Nephron (organoid): ENCODE measurements around the gene MTA1.

Experiments used
- H3K27ac Mint-ChIP-seq, 3 experiments: 2 replicates each; pipeline ENCODE4 v1.8.0; 2020; ENCODE audit warnings: mixed read lengths in 3 of 3, mild to moderate bottlenecking in 2 of 3, moderate library complexity in 1 of 3
- H3K27me3 Mint-ChIP-seq: 2 replicates; pipeline ENCODE4 v1.8.0; 2021; ENCODE audit warnings: low read depth, mild to moderate bottlenecking, moderate library complexity, mixed read lengths
- H3K36me3 Mint-ChIP-seq: 2 replicates; pipeline ENCODE4 v1.8.0; 2020; ENCODE audit warnings: low read depth, mixed read lengths
- H3K4me1 Mint-ChIP-seq: 2 replicates; pipeline ENCODE4 v1.8.0; 2020; ENCODE audit warnings: mixed read lengths
- H3K4me3 Mint-ChIP-seq, 3 experiments: 2 replicates each; pipeline ENCODE4 v1.8.0; 2020; ENCODE audit warnings: mild to moderate bottlenecking in 3 of 3, mixed read lengths in 3 of 3, moderate library complexity in 2 of 3
- H3K9me3 Mint-ChIP-seq: 2 replicates; pipeline ENCODE4 v1.8.0; 2020; ENCODE audit warnings: mixed read lengths
- CTCF ChIP-seq, 3 experiments: fragments of 200-600 bp; sonication (generic); IDR thresholded peaks; one replicate each; pipeline ENCODE4 v1.5.0; 2021; ENCODE audit warnings: antibody characterized with exemption in 3 of 3; ENCODE audit not compliant: unreplicated experiment in 3 of 3

Gene MTA1

GRCh38 chr14:105419195-105420091 is at the start of gene MTA1:
Gene MTA1, plus strand, starts transcription at chr14:105419827. Its CDS starts 209 bp downstream, at chr14:105420036.
- H3K27ac Mint-ChIP-seq: peak within 1 kb of the TSS; percentile 65 to 86 (median 85)
- H3K4me1 Mint-ChIP-seq: peaks cover 18% of the 10 kb centered on the region
- no peaks in the 10 kb centered on the region for H3K9me3 Mint-ChIP-seq
- H3K36me3 Mint-ChIP-seq: no peaks in the 10 kb centered on the region
- no peak for TF ChIP-seq CTCF (IDR thresholded peaks at IDR 0.05; ENCODE audit: unreplicated experiment in 3 of 3)
- peaks cover 3% of the 10 kb centered on the region for H3K27me3 Mint-ChIP-seq
- H3K4me3 Mint-ChIP-seq: peak within 1 kb of the TSS; percentile 90 to 92 (median 92)

- no peak overlapping the region for H3K27ac Mint-ChIP-seq
- no peak for TF ChIP-seq CTCF (IDR thresholded peaks at IDR 0.05; ENCODE audit: unreplicated experiment in 3 of 3)
- no peaks in the 10 kb centered on the region for H3K27me3 Mint-ChIP-seq
- peaks cover 4% of the 10 kb centered on the region for H3K9me3 Mint-ChIP-seq
- peaks cover 30% of the 10 kb centered on the region for H3K36me3 Mint-ChIP-seq
- H3K4me1 Mint-ChIP-seq: no peaks in the 10 kb centered on the region
- H3K4me3 Mint-ChIP-seq: no peak overlapping the region
These were observed 45.2 kb upstream of the MTA1 start for GRCh38 chr14:105374389-105374788.

GRCh38 chr14:105375635-105376057 is 44.0 kb upstream of the MTA1 start:
- Mint-ChIP-seq H3K9me3 (peaks cover 4% of the 10 kb centered on the region), H3K4me1 (no peaks in the 10 kb centered on the region), H3K27ac (no peak overlapping the region), H3K4me3 (no peak overlapping the region), H3K27me3 (no peaks in the 10 kb centered on the region), H3K36me3 (peaks cover 25% of the 10 kb centered on the region)
- TF ChIP-seq CTCF (IDR thresholded peaks at IDR 0.05; ENCODE audit: unreplicated experiment in 3 of 3): no peak

GRCh38 chr14:105376521-105377440 is 42.8 kb upstream of the MTA1 start:
- H3K4me3 Mint-ChIP-seq: no peak overlapping the region
- no peaks in the 10 kb centered on the region for H3K4me1 Mint-ChIP-seq
- H3K27me3 Mint-ChIP-seq: no peaks in the 10 kb centered on the region
- peaks cover 4% of the 10 kb centered on the region for H3K9me3 Mint-ChIP-seq
- H3K27ac Mint-ChIP-seq: no peak overlapping the region
- TF ChIP-seq CTCF (IDR thresholded peaks at IDR 0.05; ENCODE audit: unreplicated experiment in 3 of 3): no peak
- peaks cover 14% of the 10 kb centered on the region for H3K36me3 Mint-ChIP-seq

- Mint-ChIP-seq H3K9me3 (peaks cover 4% of the 10 kb centered on the region), H3K4me3 (no peak overlapping the region), H3K27ac (peak overlapping the region in 1 of 3 experiments; percentile 41), H3K36me3 (peaks cover 12% of the 10 kb centered on the region), H3K27me3 (no peaks in the 10 kb centered on the region), H3K4me1 (no peaks in the 10 kb centered on the region)
- TF ChIP-seq CTCF (IDR thresholded peaks at IDR 0.05; ENCODE audit: unreplicated experiment in 3 of 3): no peak
These were observed 42.0 kb upstream of the MTA1 start for GRCh38 chr14:105377555-105378182.
